ENCODE measurements around the gene ZNRF3.

The ZNRF3 gene

DNA sequence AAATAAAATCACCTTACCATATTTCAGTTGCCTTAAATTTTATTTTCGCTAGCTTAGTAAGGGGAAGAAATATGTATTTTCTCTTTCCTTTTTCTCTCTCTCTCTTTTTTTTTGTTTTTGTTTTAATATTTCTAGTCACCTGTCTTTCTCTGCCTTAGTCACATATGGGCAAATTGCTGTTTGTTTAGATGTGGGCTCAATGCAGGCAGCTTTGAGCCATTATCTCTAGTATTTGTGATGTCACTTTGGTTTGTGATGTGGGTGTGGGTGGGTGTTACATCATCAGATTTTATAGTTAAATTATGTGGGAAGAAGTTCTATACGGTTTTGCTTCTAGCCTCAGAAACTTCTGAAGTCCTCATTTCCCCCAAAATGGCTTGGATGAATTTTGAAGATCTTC lies 178.4 kb downstream of the ZNRF3 start, which contains the start of gene C22orf31:
Gene C22orf31, minus strand, starts transcription at position 59 of the 400 bp plus-strand sequence. Its CDS starts 39 bp downstream, at position 20.
- TF ChIP-seq POLR2AphosphoS5 (IDR thresholded peaks at IDR 0.05; ENCODE audit: low read depth, low read length) (no peak), TAF1 (IDR thresholded peaks at IDR 0.05; ENCODE audit: borderline replicate concordance, insufficient read depth, low read length) (no peak), FOXP2 (optimal IDR thresholded peaks at IDR 0.05; ENCODE audit: borderline replicate concordance, extremely low read depth, extremely low read length, insufficient read depth) (no peak), SIN3A (IDR thresholded peaks at IDR 0.05; ENCODE audit: borderline replicate concordance, insufficient read depth, low read length) (no peak)
- TF ChIP-seq, protein P1, sequence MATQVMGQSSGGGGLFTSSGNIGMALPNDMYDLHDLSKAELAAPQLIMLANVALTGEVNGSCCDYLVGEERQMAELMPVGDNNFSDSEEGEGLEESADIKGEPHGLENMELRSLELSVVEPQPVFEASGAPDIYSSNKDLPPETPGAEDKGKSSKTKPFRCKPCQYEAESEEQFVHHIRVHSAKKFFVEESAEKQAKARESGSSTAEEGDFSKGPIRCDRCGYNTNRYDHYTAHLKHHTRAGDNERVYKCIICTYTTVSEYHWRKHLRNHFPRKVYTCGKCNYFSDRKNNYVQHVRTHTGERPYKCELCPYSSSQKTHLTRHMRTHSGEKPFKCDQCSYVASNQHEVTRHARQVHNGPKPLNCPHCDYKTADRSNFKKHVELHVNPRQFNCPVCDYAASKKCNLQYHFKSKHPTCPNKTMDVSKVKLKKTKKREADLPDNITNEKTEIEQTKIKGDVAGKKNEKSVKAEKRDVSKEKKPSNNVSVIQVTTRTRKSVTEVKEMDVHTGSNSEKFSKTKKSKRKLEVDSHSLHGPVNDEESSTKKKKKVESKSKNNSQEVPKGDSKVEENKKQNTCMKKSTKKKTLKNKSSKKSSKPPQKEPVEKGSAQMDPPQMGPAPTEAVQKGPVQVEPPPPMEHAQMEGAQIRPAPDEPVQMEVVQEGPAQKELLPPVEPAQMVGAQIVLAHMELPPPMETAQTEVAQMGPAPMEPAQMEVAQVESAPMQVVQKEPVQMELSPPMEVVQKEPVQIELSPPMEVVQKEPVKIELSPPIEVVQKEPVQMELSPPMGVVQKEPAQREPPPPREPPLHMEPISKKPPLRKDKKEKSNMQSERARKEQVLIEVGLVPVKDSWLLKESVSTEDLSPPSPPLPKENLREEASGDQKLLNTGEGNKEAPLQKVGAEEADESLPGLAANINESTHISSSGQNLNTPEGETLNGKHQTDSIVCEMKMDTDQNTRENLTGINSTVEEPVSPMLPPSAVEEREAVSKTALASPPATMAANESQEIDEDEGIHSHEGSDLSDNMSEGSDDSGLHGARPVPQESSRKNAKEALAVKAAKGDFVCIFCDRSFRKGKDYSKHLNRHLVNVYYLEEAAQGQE (IDR thresholded peaks at IDR 0.05; ENCODE audit: insufficient read depth in 1 of 2, low read depth in 2 of 2, low read length in 2 of 2) = no peak

DNA sequence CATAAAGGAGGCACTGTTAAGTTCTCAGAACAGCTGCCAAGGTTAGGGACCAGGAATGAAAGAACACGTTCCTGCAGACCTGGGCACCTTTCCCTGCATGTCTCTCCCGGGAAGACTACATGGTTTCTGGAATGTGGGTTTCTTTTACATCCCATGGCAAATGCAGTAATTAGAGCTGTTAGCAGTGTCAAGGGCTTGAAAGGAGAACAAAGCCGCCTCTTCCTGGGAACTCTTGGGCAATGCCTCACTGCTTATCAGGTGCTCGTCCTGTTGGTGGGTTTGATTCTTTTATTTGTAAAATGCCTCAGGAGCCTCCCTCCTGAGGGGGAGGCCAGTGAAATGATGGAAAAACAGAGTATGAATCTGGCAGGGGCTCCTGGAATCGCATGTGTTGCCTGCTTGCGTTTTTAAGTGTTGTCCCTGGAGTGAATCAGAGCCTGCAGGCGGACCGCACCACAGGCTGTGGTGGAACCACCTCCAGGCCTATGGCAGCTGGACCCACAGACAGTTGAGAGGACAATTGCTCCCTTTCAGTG lies 179.0 kb downstream of the ZNRF3 start:
- TF ChIP-seq TAF1 (IDR thresholded peaks at IDR 0.05; ENCODE audit: borderline replicate concordance, insufficient read depth, low read length) (no peak), FOXP2 (optimal IDR thresholded peaks at IDR 0.05; ENCODE audit: borderline replicate concordance, extremely low read depth, extremely low read length, insufficient read depth) (no peak), SIN3A (IDR thresholded peaks at IDR 0.05; ENCODE audit: borderline replicate concordance, insufficient read depth, low read length) (no peak), POLR2AphosphoS5 (IDR thresholded peaks at IDR 0.05; ENCODE audit: low read depth, low read length) (no peak)
- TF ChIP-seq, protein P1 (IDR thresholded peaks at IDR 0.05; ENCODE audit: insufficient read depth in 1 of 2, low read depth in 2 of 2, low read length in 2 of 2) = no peak

DNA sequence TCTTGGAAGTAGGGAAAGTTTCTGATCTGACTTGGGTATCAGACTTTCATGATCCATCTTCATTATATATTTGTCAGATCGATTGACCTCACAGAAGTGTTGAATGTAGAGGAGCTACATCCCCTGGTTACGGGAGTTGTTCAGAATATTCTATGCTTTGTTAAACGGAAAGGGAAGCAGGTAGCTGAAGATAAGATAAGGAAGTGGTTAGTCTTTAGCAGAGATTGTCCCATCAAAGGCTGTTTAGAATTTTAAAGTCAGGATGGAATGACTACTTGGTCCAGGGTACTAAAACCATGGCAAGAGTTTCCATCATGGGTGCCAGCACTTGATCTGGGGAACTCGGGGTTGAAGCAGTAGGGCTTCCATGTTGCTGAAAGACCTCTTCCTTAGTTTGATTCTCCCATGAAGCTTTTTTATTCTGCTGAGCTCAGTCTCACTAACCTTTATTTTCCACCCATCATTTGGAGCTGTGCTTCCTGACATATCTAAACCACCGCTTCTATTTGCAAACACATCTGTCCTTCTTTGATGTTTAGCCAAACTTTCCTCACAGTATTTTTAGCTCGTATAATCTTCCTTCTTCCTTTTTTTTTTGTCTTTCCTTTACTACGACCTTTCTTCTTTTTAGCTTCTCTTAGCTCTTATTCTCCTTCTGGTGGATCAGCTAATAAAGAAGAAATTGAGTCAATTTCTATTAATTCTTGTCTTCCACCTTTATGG lies 182.3 kb downstream of the ZNRF3 start:
- TF ChIP-seq TAF1 (IDR thresholded peaks at IDR 0.05; ENCODE audit: borderline replicate concordance, insufficient read depth, low read length) = no peak
- TF ChIP-seq, protein P1 (IDR thresholded peaks at IDR 0.05; ENCODE audit: insufficient read depth in 1 of 2, low read depth in 2 of 2, low read length in 2 of 2) = no peak
- no peak for TF ChIP-seq FOXP2 (optimal IDR thresholded peaks at IDR 0.05; ENCODE audit: borderline replicate concordance, extremely low read depth, extremely low read length, insufficient read depth)
- TF ChIP-seq SIN3A (IDR thresholded peaks at IDR 0.05; ENCODE audit: borderline replicate concordance, insufficient read depth, low read length) = no peak
- no peak for TF ChIP-seq POLR2AphosphoS5 (IDR thresholded peaks at IDR 0.05; ENCODE audit: low read depth, low read length)

DNA sequence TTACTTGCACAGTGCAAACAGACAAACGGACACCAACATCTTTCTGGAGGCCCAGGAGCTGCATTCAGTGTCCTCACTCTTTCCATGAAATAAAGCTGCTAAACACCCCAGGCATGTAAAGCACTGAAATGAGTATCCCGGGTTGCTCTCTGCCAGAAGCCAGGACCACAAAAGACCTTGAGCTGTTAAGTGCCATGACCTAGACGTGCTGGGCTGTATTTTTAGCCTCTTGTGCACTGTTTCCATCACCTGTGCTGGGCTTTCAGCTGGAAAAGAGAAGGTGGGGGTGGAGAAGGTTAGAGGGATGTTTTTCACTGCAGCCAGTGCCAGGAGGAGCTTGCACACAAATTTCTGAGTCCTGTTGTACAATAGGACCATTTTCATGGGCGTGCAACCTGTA lies 186.1 kb downstream of the ZNRF3 start:
- TF ChIP-seq SIN3A (IDR thresholded peaks at IDR 0.05; ENCODE audit: borderline replicate concordance, insufficient read depth, low read length) (no peak), FOXP2 (optimal IDR thresholded peaks at IDR 0.05; ENCODE audit: borderline replicate concordance, extremely low read depth, extremely low read length, insufficient read depth) (no peak), POLR2AphosphoS5 (IDR thresholded peaks at IDR 0.05; ENCODE audit: low read depth, low read length) (no peak), TAF1 (IDR thresholded peaks at IDR 0.05; ENCODE audit: borderline replicate concordance, insufficient read depth, low read length) (no peak)
- TF ChIP-seq, protein P1 (IDR thresholded peaks at IDR 0.05; ENCODE audit: insufficient read depth in 1 of 2, low read depth in 2 of 2, low read length in 2 of 2) = no peak

Data from PFSK-1 (cell line).